HG02943 (cell line): Measurements from ENCODE around the gene EBF3.

Source experiments
- ATAC-seq: cut with Tn5 transposase; IDR thresholded peaks from one replicate; pipeline ENCODE4 v1.9.1; 2021; ENCODE audit warnings: mild to moderate bottlenecking, low read depth, moderate library complexity; ENCODE audit not compliant: unreplicated experiment

EBF3 gene

GRCh38 chr10:129972145-129972965 lies 8.3 kb upstream of the EBF3 start:
- ATAC-seq: no peak

- ATAC-seq: no peak
Observed at GRCh38 chr10:129971381-129972144, 7.5 kb upstream of the EBF3 start.

- ATAC-seq: no peak
Observed at GRCh38 chr10:129970465-129971364, 6.6 kb upstream of the EBF3 start.

GRCh38 chr10:129969911-129970464 lies 5.9 kb upstream of the EBF3 start:
- ATAC-seq: no peak

- ATAC-seq: no peak
Observed at GRCh38 chr10:129969184-129969910, 5.3 kb upstream of the EBF3 start.

- ATAC-seq: no peak
Observed at GRCh38 chr10:129968853-129969183, 4.7 kb upstream of the EBF3 start.

GRCh38 chr10:129968020-129968852 lies 4.2 kb upstream of the EBF3 start:
- no peak for ATAC-seq

- no peak for ATAC-seq
Observed at GRCh38 chr10:129967579-129968019, 3.5 kb upstream of the EBF3 start.

GRCh38 chr10:129966889-129967578 lies 3.0 kb upstream of the EBF3 start:
- no peak for ATAC-seq

GRCh38 chr10:129966370-129966888 lies 2.4 kb upstream of the EBF3 start:
- no peak for ATAC-seq

- no peak for ATAC-seq
Observed at GRCh38 chr10:129965959-129966358, 1.9 kb upstream of the EBF3 start.

- no peak for ATAC-seq
Observed at GRCh38 chr10:129965425-129965808, 1.3 kb upstream of the EBF3 start.

GRCh38 chr10:129964611-129965424 lies 744 bp upstream of the EBF3 start:
- no peak for ATAC-seq

- no peak for ATAC-seq
Observed at GRCh38 chr10:129962872-129963640, 1.0 kb downstream of the EBF3 start.

GRCh38 chr10:129962031-129962871 lies 1.8 kb downstream of the EBF3 start:
- ATAC-seq: no peak
